IMR-90 (cell line): Measurements from ENCODE around the gene LPIN1. TPM values are rescaled to one million over a fixed set of nuclear protein-coding genes. Genes with fewer than 3 reads are reported as not detected.

Experiments used
- ATAC-seq: fragments of 200-7000 bp; cut with Tn5 transposase; 2 replicates; pipeline ENCODE4 v1.9.1; 2020; ENCODE audit warnings: low read depth, mild to moderate bottlenecking, moderate library complexity
- BruUV-seq: library from RNA; stranded (reverse); fragments of 400-500 nt; replicated peaks from 2 replicates; lab custom pipeline; 2021; lab: Mats Ljungman, UMichigan
- CTCF ChIA-PET: fragments of 300-600 bp; formaldehyde crosslinking; extraction: SDS; loops from one replicate; lab custom pipeline; 2021; ENCODE audit warnings: antibody characterized with exemption; lab: Yijun Ruan, JAX
- POLR2A ChIA-PET: fragments of 300-600 bp; sonication (Branson Sonifier 250); formaldehyde crosslinking; loops from one replicate; lab custom pipeline; 2022; ENCODE audit warnings: antibody characterized with exemption; ENCODE audit not compliant: unreplicated experiment; lab: Charles Lee
- DNase-seq: peaks from one replicate; pipeline ENCODE4 v3.0.0; 2013
- H2AFZ ChIP-seq: replicated peaks from 2 replicates; pipeline ENCODE3; 2013; ENCODE audit warnings: low read length, mild to moderate bottlenecking; ENCODE audit not compliant: poor library complexity
- H2AK5ac ChIP-seq: 2 replicates; pipeline ENCODE4 v1.6.1; 2013; ENCODE audit warnings: low read depth, low read length, inconsistent platforms
- H2AK9ac ChIP-seq: replicated peaks from 2 replicates; pipeline ENCODE3; 2013; ENCODE audit warnings: mild to moderate bottlenecking, low read depth, low read length, moderate library complexity; ENCODE audit not compliant: poor library complexity
- H2BK120ac ChIP-seq: 2 replicates; pipeline ENCODE4 v1.6.1; 2013; ENCODE audit warnings: low read depth, low read length, inconsistent platforms
- H2BK15ac ChIP-seq: 3 replicates; pipeline ENCODE4 v1.6.1; 2013; ENCODE audit warnings: low read depth, low read length, inconsistent platforms
- H2BK20ac ChIP-seq: 2 replicates; pipeline ENCODE4 v1.6.1; 2013; ENCODE audit warnings: low read depth, mild to moderate bottlenecking, inconsistent platforms, low read length, moderate library complexity
- H2BK5ac ChIP-seq: 2 replicates; pipeline ENCODE4 v1.6.1; 2013; ENCODE audit warnings: mild to moderate bottlenecking, low read depth, low read length, inconsistent platforms; ENCODE audit not compliant: poor library complexity, severe bottlenecking
- H3K14ac ChIP-seq: replicated peaks from 2 replicates; pipeline ENCODE4 v1.6.1; 2013; ENCODE audit warnings: low read depth, low read length, inconsistent platforms
- H3K18ac ChIP-seq: 2 replicates; pipeline ENCODE4 v1.6.1; 2013; ENCODE audit warnings: low read depth, low read length, control low read depth
- H3K23ac ChIP-seq: 2 replicates; pipeline ENCODE4 v1.6.1; 2013; ENCODE audit warnings: low read depth, low read length, inconsistent platforms
- H3K27ac ChIP-seq: 2 replicates; pipeline ENCODE4 v1.5.1; 2013; ENCODE audit warnings: mild to moderate bottlenecking, control low read depth, low read length; ENCODE audit not compliant: insufficient read depth
- H3K27me3 ChIP-seq: 2 replicates; pipeline ENCODE4 v1.6.1; 2013; ENCODE audit warnings: low read length; ENCODE audit not compliant: control insufficient read depth, insufficient read depth
- H3K36me3 ChIP-seq: 2 replicates; pipeline ENCODE4 v1.6.1; 2013; ENCODE audit warnings: low read length, mixed read lengths; ENCODE audit not compliant: control insufficient read depth, insufficient read depth
- H3K4ac ChIP-seq: 2 replicates; pipeline ENCODE4 v1.6.1; 2013; ENCODE audit warnings: low read depth, low read length, inconsistent platforms
- H3K4me1 ChIP-seq: 2 replicates; pipeline ENCODE4 v1.6.1; 2013; ENCODE audit warnings: low read length, mixed read lengths; ENCODE audit not compliant: control insufficient read depth, insufficient read depth
- H3K4me2 ChIP-seq: 2 replicates; pipeline ENCODE4 v1.6.1; 2013; ENCODE audit warnings: low read depth, mild to moderate bottlenecking, control low read depth, low read length, moderate library complexity
- H3K4me3 ChIP-seq: 2 replicates; pipeline ENCODE4 v1.5.1; 2013; ENCODE audit warnings: low read depth, mild to moderate bottlenecking, control low read depth, low read length, moderate library complexity; ENCODE audit not compliant: insufficient read depth
- H3K56ac ChIP-seq: 2 replicates; pipeline ENCODE4 v1.6.1; 2013; ENCODE audit warnings: low read length, inconsistent platforms; ENCODE audit not compliant: insufficient read depth; ENCODE audit errors: extremely low read depth
- H3K79me1 ChIP-seq, 2 experiments: 2 replicates each; pipeline ENCODE4 v1.6.1; 2013; ENCODE audit warnings: low read length in 2 of 2, inconsistent platforms in 1 of 2, low read depth in 1 of 2
- H3K9ac ChIP-seq: 2 replicates; pipeline ENCODE4 v1.6.1; 2013; ENCODE audit warnings: low read depth, low read length, control low read depth
- H3K9me1 ChIP-seq: 2 replicates; pipeline ENCODE4 v1.6.1; 2013; ENCODE audit warnings: low read length, inconsistent platforms; ENCODE audit not compliant: insufficient read depth
- H3K9me3 ChIP-seq: 2 replicates; pipeline ENCODE4 v1.6.1; 2013; ENCODE audit warnings: low read length; ENCODE audit not compliant: control insufficient read depth, insufficient read depth
- H4K20me1 ChIP-seq: 2 replicates; pipeline ENCODE4 v1.6.1; 2013; ENCODE audit warnings: low read length, inconsistent platforms; ENCODE audit not compliant: insufficient read depth
- H4K5ac ChIP-seq: 2 replicates; pipeline ENCODE4 v1.6.1; 2013; ENCODE audit warnings: mild to moderate bottlenecking, low read depth, low read length, control low read depth
- H4K8ac ChIP-seq, 2 experiments: 2 replicates each; pipeline ENCODE4 v1.6.1; 2013; ENCODE audit warnings: low read depth in 2 of 2, low read length in 2 of 2, control low read depth in 1 of 2, inconsistent platforms in 1 of 2
- H4K91ac ChIP-seq: 2 replicates; pipeline ENCODE4 v1.6.1; 2013; ENCODE audit warnings: low read depth, low read length, inconsistent platforms; ENCODE audit not compliant: insufficient read depth
- BHLHE40 ChIP-seq: fragments of 150-350 bp; IDR thresholded peaks from 2 replicates; pipeline ENCODE4 v1.6.1; 2016; ENCODE audit warnings: mild to moderate bottlenecking, low read depth, low read length
- CEBPB ChIP-seq: IDR thresholded peaks from 2 replicates; pipeline ENCODE4 v1.6.1; 2012; ENCODE audit warnings: low read depth, low read length, improper control_type of control experiment
- CHD1 ChIP-seq: IDR thresholded peaks from 2 replicates; pipeline ENCODE4 v1.6.1; 2012; ENCODE audit warnings: low read depth, low read length, improper control_type of control experiment
- FOS ChIP-seq: fragments of 150-350 bp; IDR thresholded peaks from 2 replicates; pipeline ENCODE4 v1.6.1; 2016; ENCODE audit warnings: low read depth, low read length
- MAFK ChIP-seq: IDR thresholded peaks from 2 replicates; pipeline ENCODE4 v1.6.1; 2012; ENCODE audit warnings: low read depth, low read length, improper control_type of control experiment
- MAZ ChIP-seq: IDR thresholded peaks from 2 replicates; pipeline ENCODE4 v1.6.1; 2012; ENCODE audit warnings: low read depth, mild to moderate bottlenecking, low read length, improper control_type of control experiment, moderate library complexity, borderline replicate concordance
- MXI1 ChIP-seq: IDR thresholded peaks from 2 replicates; pipeline ENCODE4 v1.6.1; 2012; ENCODE audit warnings: low read depth, mild to moderate bottlenecking, low read length, moderate library complexity, borderline replicate concordance
- NFE2L2 ChIP-seq: fragments of 150-350 bp; IDR thresholded peaks from 2 replicates; pipeline ENCODE4 v1.6.1; 2016; ENCODE audit warnings: low read depth, mild to moderate bottlenecking, low read length
- POLR2A ChIP-seq: IDR thresholded peaks from 2 replicates; pipeline ENCODE4 v1.6.1; 2012; ENCODE audit warnings: mild to moderate bottlenecking, low read depth, low read length
- RAD21 ChIP-seq: IDR thresholded peaks from 2 replicates; pipeline ENCODE4 v1.6.1; 2012; ENCODE audit warnings: low read length, improper control_type of control experiment
- RCOR1 ChIP-seq: IDR thresholded peaks from 2 replicates; pipeline ENCODE4 v1.6.1; 2012; ENCODE audit warnings: mild to moderate bottlenecking, low read length, improper control_type of control experiment; ENCODE audit not compliant: insufficient replicate concordance
- RFX5 ChIP-seq: IDR thresholded peaks from 2 replicates; pipeline ENCODE4 v1.8.0; 2012; ENCODE audit warnings: low read depth, mild to moderate bottlenecking, low read length, moderate library complexity
- SMC3 ChIP-seq: fragments of 150-350 bp; IDR thresholded peaks from 2 replicates; pipeline ENCODE4 v1.6.1; 2016; ENCODE audit warnings: low read depth, mild to moderate bottlenecking, antibody characterized with exemption, low read length, moderate library complexity
- WGBS, 2 experiments: methylation state at CpG; one replicate each; pipeline versions ENCODE4 v1.1.5 to v1.1.7; 2013; ENCODE audit warnings: missing lambda C conversion rate in 2 of 2; ENCODE audit not compliant: insufficient read length in 1 of 2; ENCODE audit errors: extremely low coverage in 2 of 2; 5-methylcytosine and 5-hydroxymethylcytosine counted together
- dilution Hi-C: fragments of 300-500 bp; cut with HindIII; formaldehyde crosslinking; loops from one replicate; pipeline ENCODE4 v1.14.3; 2018; ENCODE audit warnings: low sequenced_read_pairs; ENCODE audit not compliant: unreplicated experiment
- in situ Hi-C: fragments of 300-500 bp; cut with MboI; formaldehyde crosslinking; loops from 3 replicates; pipeline ENCODE4 v1.14.3; 2019; ENCODE audit warnings: low sequenced_read_pairs, inconsistent platforms, mixed read lengths
- intact Hi-C: fragments of 100-400 bp; cut with micrococcal nuclease; formaldehyde crosslinking; loops from 2 replicates; pipeline ENCODE4 v1.10.0; 2022
- polyA plus RNA-seq, 3 experiments: library from polyadenylated mRNA; depleted of rRNA; stranded (reverse); fragments of >200 nt; gene quantifications; 2 replicates each; pipeline ENCODE4 v1.2.3, GENCODE V29; 2012; ENCODE audit warnings: low replicate concordance in 1 of 3
- total RNA-seq: library from RNA; depleted of rRNA; stranded (reverse); fragments of >200 nt; gene quantifications from 2 replicates; pipeline ENCODE4 v1.2.3, GENCODE V29; 2012
- TF ChIP-seq, protein P1 (sequence below): fragments of 150-350 bp; IDR thresholded peaks from 2 replicates; pipeline ENCODE4 v1.6.1; 2017; ENCODE audit warnings: mild to moderate bottlenecking, antibody characterized with exemption, low read length, low read depth
- TF ChIP-seq, protein P2 (sequence below): fragments of 150-350 bp; IDR thresholded peaks from 2 replicates; pipeline ENCODE4 v1.6.1; 2016; ENCODE audit warnings: low read depth, mild to moderate bottlenecking, low read length, moderate library complexity, borderline replicate concordance
- TF ChIP-seq, protein P3 (sequence below): conservative IDR thresholded peaks from 2 replicates; pipeline ENCODE4 v1.5.1; 2012; ENCODE audit warnings: mild to moderate bottlenecking, low read depth, low read length, improper control_type of control experiment

Gene LPIN1
- total and polyA plus RNA-seq, 2 of the 4 experiments (the other 2 are of a cell fraction), result 21.3 to 25.1 TPM

DNA sequence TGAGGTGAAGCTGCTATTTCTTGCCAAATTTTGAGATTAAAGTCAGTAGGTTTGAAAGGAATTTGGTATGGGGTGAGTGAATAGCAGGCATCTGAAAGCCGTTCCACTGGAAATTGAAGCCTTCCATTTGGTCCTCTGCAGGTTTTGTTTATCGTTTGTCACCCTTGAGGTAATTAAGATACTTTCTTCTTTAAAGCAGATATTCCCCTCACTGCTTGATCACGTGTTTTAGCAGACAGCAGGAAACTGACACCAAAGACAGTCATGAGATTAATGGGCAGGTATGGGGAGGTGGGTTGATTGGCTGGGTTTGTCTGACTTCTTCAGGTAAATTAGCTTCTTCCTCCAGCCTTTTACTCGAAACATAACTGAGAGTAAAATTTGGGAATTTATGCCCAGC, 10.7 kb downstream of the LPIN1 start:
- POLR2A ChIA-PET, result no interaction called here
- Histone ChIP-seq H3K14ac (no peak overlapping the region), H3K4me3 (no peak overlapping the region), H3K9me1 (peaks cover 13% of the 10 kb centered on the region), H2BK15ac (no peak overlapping the region), H3K79me1 (peaks cover 26 to 52% of the 10 kb centered on the region in 2 experiments), H2BK120ac (no peak overlapping the region), H4K8ac (no peak overlapping the region), H3K36me3 (no peaks in the 10 kb centered on the region; the same call in 1 of the 2 replicates), H3K9me3 (no peaks in the 10 kb centered on the region), H2AK5ac (no peak overlapping the region), H4K20me1 (peaks cover 32% of the 10 kb centered on the region), H3K18ac (no peak overlapping the region), H3K56ac (no peak overlapping the region), H3K27ac (no peak overlapping the region), H2AFZ (no peak overlapping the region), H4K91ac (no peak overlapping the region), H2BK5ac (no peak overlapping the region), H3K4ac (no peak overlapping the region), H3K9ac (no peak overlapping the region), H2BK20ac (no peak overlapping the region), H4K5ac (no peak overlapping the region), H3K27me3 (no peaks in the 10 kb centered on the region), H3K4me1 (peaks cover 13% of the 10 kb centered on the region), H3K23ac (no peak overlapping the region), H2AK9ac (no peak overlapping the region), H3K4me2 (no peak overlapping the region)
- CTCF ChIA-PET, result interaction anchor here (1.8 kb wide), 1 partner anchor 18 kb away, joined by 5 read pairs; no protein-coding TSS in a partner anchor
- no peak for ATAC-seq
- no CpG with 5 or more reads among the region's 4 CpGs for WGBS, 2 experiments
- intact Hi-C loops (no loop called here), dilution Hi-C loops (no loop called here), in situ Hi-C loops (loop anchor here (25.0 kb wide), 1 partner anchor 620 kb away; a partner anchor contains a TSS)
- TF ChIP-seq RFX5, result no peak
- no peak for TF ChIP-seq SMC3
- no peak for TF ChIP-seq CHD1
- TF ChIP-seq, protein P1, sequence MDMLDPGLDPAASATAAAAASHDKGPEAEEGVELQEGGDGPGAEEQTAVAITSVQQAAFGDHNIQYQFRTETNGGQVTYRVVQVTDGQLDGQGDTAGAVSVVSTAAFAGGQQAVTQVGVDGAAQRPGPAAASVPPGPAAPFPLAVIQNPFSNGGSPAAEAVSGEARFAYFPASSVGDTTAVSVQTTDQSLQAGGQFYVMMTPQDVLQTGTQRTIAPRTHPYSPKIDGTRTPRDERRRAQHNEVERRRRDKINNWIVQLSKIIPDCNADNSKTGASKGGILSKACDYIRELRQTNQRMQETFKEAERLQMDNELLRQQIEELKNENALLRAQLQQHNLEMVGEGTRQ, result no peak
- TF ChIP-seq, protein P2, sequence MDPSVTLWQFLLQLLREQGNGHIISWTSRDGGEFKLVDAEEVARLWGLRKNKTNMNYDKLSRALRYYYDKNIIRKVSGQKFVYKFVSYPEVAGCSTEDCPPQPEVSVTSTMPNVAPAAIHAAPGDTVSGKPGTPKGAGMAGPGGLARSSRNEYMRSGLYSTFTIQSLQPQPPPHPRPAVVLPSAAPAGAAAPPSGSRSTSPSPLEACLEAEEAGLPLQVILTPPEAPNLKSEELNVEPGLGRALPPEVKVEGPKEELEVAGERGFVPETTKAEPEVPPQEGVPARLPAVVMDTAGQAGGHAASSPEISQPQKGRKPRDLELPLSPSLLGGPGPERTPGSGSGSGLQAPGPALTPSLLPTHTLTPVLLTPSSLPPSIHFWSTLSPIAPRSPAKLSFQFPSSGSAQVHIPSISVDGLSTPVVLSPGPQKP, result no peak
- TF ChIP-seq MXI1, result no peak
- no peak for TF ChIP-seq BHLHE40
- no peak for TF ChIP-seq MAZ
- no peak for TF ChIP-seq FOS
- no peak for TF ChIP-seq RCOR1
- TF ChIP-seq, protein P3, sequence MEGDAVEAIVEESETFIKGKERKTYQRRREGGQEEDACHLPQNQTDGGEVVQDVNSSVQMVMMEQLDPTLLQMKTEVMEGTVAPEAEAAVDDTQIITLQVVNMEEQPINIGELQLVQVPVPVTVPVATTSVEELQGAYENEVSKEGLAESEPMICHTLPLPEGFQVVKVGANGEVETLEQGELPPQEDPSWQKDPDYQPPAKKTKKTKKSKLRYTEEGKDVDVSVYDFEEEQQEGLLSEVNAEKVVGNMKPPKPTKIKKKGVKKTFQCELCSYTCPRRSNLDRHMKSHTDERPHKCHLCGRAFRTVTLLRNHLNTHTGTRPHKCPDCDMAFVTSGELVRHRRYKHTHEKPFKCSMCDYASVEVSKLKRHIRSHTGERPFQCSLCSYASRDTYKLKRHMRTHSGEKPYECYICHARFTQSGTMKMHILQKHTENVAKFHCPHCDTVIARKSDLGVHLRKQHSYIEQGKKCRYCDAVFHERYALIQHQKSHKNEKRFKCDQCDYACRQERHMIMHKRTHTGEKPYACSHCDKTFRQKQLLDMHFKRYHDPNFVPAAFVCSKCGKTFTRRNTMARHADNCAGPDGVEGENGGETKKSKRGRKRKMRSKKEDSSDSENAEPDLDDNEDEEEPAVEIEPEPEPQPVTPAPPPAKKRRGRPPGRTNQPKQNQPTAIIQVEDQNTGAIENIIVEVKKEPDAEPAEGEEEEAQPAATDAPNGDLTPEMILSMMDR, result no peak
- no peak for TF ChIP-seq POLR2A
- TF ChIP-seq NFE2L2, result no peak
- TF ChIP-seq MAFK, result no peak
- TF ChIP-seq CEBPB, result no peak
- no peak for TF ChIP-seq RAD21
- no TSS peak for BruUV-seq
- no peak for DNase-seq
